SU-DHL-6 (cell line): Measurements from ENCODE around the gene STK4.
"Not testable (repeated sequence)": the region's sequence is repeated elsewhere in the genome, so short reads cannot be mapped to it uniquely, and the experiment has no call there.

ENCODE experiments used
- H2AFZ ChIP-seq: fragments of 200-600 bp; sonication (generic); 2 replicates; pipeline ENCODE4 v1.6.1; 2014; ENCODE audit warnings: low read depth, mild to moderate bottlenecking, moderate library complexity, mixed read lengths, antibody characterized with exemption, low read length; ENCODE audit not compliant: severe bottlenecking
- H3F3A ChIP-seq: fragments of 200-600 bp; shearing (Covaris generic); 2 replicates; pipeline ENCODE4 v1.6.0; 2016; ENCODE audit warnings: antibody characterized with exemption, mild to moderate bottlenecking; ENCODE audit not compliant: insufficient read depth
- H3K27ac ChIP-seq: fragments of 200-600 bp; sonication (generic); 2 replicates; pipeline ENCODE4 v1.5.1; 2016; ENCODE audit warnings: low read depth, mild to moderate bottlenecking, low read length, moderate library complexity, mixed read lengths
- H3K27me3 ChIP-seq: fragments of 200-600 bp; sonication (generic), shearing (Covaris generic); 2 replicates; pipeline ENCODE4 v1.6.0; 2014; ENCODE audit warnings: mild to moderate bottlenecking, low read length
- H3K36me3 ChIP-seq: fragments of 200-600 bp; sonication (generic); 2 replicates; pipeline ENCODE4 v1.6.1; 2014; ENCODE audit warnings: mild to moderate bottlenecking, low read length, mixed read lengths
- H3K4me2 ChIP-seq: fragments of 300-600, 200-600 bp; shearing (Covaris generic), sonication (generic); 2 replicates; pipeline ENCODE4 v1.6.0; 2014; ENCODE audit warnings: low read length, low read depth, mild to moderate bottlenecking; ENCODE audit not compliant: poor library complexity, severe bottlenecking
- H3K4me3 ChIP-seq: fragments of 200-600 bp; sonication (generic); 2 replicates; pipeline ENCODE4 v1.5.1; 2014; ENCODE audit warnings: antibody characterized with exemption, low read length, mild to moderate bottlenecking, mixed read lengths; ENCODE audit not compliant: insufficient read depth, poor library complexity, severe bottlenecking
- H3K79me2 ChIP-seq: fragments of 200-600 bp; sonication (generic); 2 replicates; pipeline ENCODE4 v1.6.1; 2014; ENCODE audit warnings: mild to moderate bottlenecking, low read length, moderate library complexity; ENCODE audit not compliant: insufficient read depth
- H3K9ac ChIP-seq: fragments of 200-600 bp; sonication (generic); 2 replicates; pipeline ENCODE4 v1.7.0; 2014; ENCODE audit warnings: mild to moderate bottlenecking, low read length
- H3K9me2 ChIP-seq: fragments of 200-600 bp; sonication (generic); replicated peaks from 2 replicates; pipeline ENCODE4 v1.6.1; 2014; ENCODE audit warnings: low read length; ENCODE audit not compliant: insufficient read depth
- H3K9me3 ChIP-seq: fragments of 200-600 bp; sonication (generic); 2 replicates; pipeline ENCODE4 v1.6.1; 2014; ENCODE audit warnings: low read length, mixed read lengths; ENCODE audit not compliant: insufficient read depth
- H4K20me1 ChIP-seq: fragments of 200-600 bp; sonication (generic); 2 replicates; pipeline ENCODE4 v1.6.1; 2014; ENCODE audit warnings: low read depth, mild to moderate bottlenecking, antibody characterized with exemption, low read length, moderate library complexity, mixed read lengths
- CTCF ChIP-seq: fragments of 200-600 bp; sonication (generic); IDR thresholded peaks from one replicate; pipeline ENCODE4 v1.5.1; 2017; ENCODE audit warnings: antibody characterized with exemption, mild to moderate bottlenecking, low read length, moderate library complexity; ENCODE audit not compliant: insufficient read depth, poor library complexity, severe bottlenecking
- EZH2phosphoT487 ChIP-seq: fragments of 200-600 bp; sonication (generic), shearing (Covaris generic); conservative IDR thresholded peaks from 2 replicates; pipeline ENCODE4 v1.6.1; 2018; ENCODE audit warnings: mild to moderate bottlenecking, antibody characterized with exemption, low read length, moderate library complexity, mixed read lengths

STK4 gene

DNA sequence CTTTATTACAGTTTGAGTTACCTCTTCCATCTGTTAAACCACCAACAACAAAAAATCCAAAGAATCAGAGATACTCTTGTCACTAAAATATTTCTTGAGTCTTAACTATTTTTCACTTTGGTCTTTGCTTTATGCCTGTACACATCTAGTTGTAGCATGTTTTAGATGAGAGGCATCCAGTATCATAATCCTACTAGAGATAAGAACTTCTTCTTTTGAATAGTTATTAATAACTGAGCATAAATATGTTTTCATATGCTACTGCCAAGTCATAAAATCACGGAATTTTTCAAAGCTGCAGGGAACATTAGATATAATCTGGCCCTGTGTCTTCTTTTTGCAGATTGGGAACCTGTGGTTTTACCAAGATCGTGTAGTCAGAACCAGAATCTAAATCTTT is 55.3 kb downstream of the STK4 start:
- peaks cover 7% of the 10 kb centered on the region; the same call in 1 of the 2 replicates for H3F3A ChIP-seq
- peaks cover 54% of the 10 kb centered on the region; the same call in 1 of the 2 replicates for H3K79me2 ChIP-seq
- H3K9ac ChIP-seq: no peak overlapping the region
- no peak overlapping the region for H3K4me2 ChIP-seq
- no peaks in the 10 kb centered on the region for H3K9me2 ChIP-seq
- no peak overlapping the region for H3K27ac ChIP-seq
- TF ChIP-seq EZH2phosphoT487: no peak
- no peak for TF ChIP-seq CTCF
- H2AFZ ChIP-seq: no peak overlapping the region
- peaks cover 54% of the 10 kb centered on the region for H3K36me3 ChIP-seq
- no peaks in the 10 kb centered on the region for H3K9me3 ChIP-seq
- no peaks in the 10 kb centered on the region for H4K20me1 ChIP-seq
- H3K27me3 ChIP-seq: no peaks in the 10 kb centered on the region
- no peak overlapping the region for H3K4me3 ChIP-seq

GRCh38 chr20:45023140-45023539 is 56.8 kb downstream of the STK4 start:
- not testable (repeated sequence) for H4K20me1 ChIP-seq, H3K27me3 ChIP-seq, H3K9ac ChIP-seq, H3F3A ChIP-seq, H3K9me3 ChIP-seq, H2AFZ ChIP-seq, H3K4me3 ChIP-seq, H3K4me2 ChIP-seq, H3K27ac ChIP-seq, H3K9me2 ChIP-seq
- Histone ChIP-seq H3K36me3 (peaks cover 50% of the 10 kb centered on the region), H3K79me2 (peaks cover 49% of the 10 kb centered on the region; the same call in 1 of the 2 replicates)

GRCh38 chr20:45028424-45029136 is 62.3 kb downstream of the STK4 start:
- Histone ChIP-seq H3K36me3 (peaks cover 60% of the 10 kb centered on the region), H3K4me3 (no peak overlapping the region), H3K9me3 (no peaks in the 10 kb centered on the region), H2AFZ (no peak overlapping the region), H3K27ac (peak overlapping the region; percentile 36; the same call in 1 of the 2 replicates), H4K20me1 (no peaks in the 10 kb centered on the region), H3K9me2 (no peaks in the 10 kb centered on the region), H3F3A (peaks cover 41% of the 10 kb centered on the region), H3K79me2 (peaks cover 65% of the 10 kb centered on the region), H3K4me2 (no peak overlapping the region), H3K9ac (no peak overlapping the region), H3K27me3 (no peaks in the 10 kb centered on the region)
- TF ChIP-seq CTCF (no peak), EZH2phosphoT487 (no peak)

GRCh38 chr20:45029884-45030283 is 63.6 kb downstream of the STK4 start:
- Histone ChIP-seq H3F3A (peaks cover 41% of the 10 kb centered on the region), H3K4me3 (no peak overlapping the region), H3K9me3 (no peaks in the 10 kb centered on the region), H2AFZ (no peak overlapping the region), H3K27ac (peak overlapping the region; percentile 36; the same call in 1 of the 2 replicates), H3K79me2 (peaks cover 75% of the 10 kb centered on the region), H3K36me3 (peaks cover 54% of the 10 kb centered on the region), H3K27me3 (no peaks in the 10 kb centered on the region), H3K4me2 (no peak overlapping the region), H4K20me1 (no peaks in the 10 kb centered on the region), H3K9me2 (no peaks in the 10 kb centered on the region), H3K9ac (no peak overlapping the region)
- no peak for TF ChIP-seq EZH2phosphoT487
- no peak for TF ChIP-seq CTCF
